HCT116 (cell line): ENCODE data around the gene GUK1. TPM values are rescaled to one million over a fixed set of nuclear protein-coding genes. Genes with fewer than 3 reads are reported as not detected.
A peak's percentile ranks its signal among the peaks of the same experiment; 100 is the strongest.

ENCODE experiments used
- ATAC-seq: fragments of 200-7000 bp; cut with Tn5 transposase; 2 replicates; pipeline ENCODE4 v1.9.1; 2020; ENCODE audit warnings: mild to moderate bottlenecking, moderate library complexity
- BruUV-seq: library from RNA; stranded (reverse); fragments of 400-500 nt; replicated peaks from 2 replicates; lab custom pipeline; 2021; lab: Mats Ljungman, UMichigan
- CTCF ChIA-PET: fragments of 300-600 bp; sonication (Branson Sonifier 250); formaldehyde crosslinking; loops from one replicate; lab custom pipeline; 2021; ENCODE audit warnings: antibody characterized with exemption; lab: Charles Lee
- POLR2A ChIA-PET: fragments of 300-600, 350-600 bp; sonication (Branson Sonifier 250); formaldehyde crosslinking; loops from one replicate; lab custom pipeline; 2021; ENCODE audit warnings: antibody characterized with exemption; lab: Charles Lee
- RAD21 ChIA-PET, 2 experiments: fragments of 300-600 bp; sonication (Branson Sonifier 250); formaldehyde crosslinking; loops; one replicate each; lab custom pipeline; 2023; ENCODE audit warnings: low total read pairs in 2 of 2; ENCODE audit not compliant: uncharacterized antibody in 2 of 2, unreplicated experiment in 2 of 2, low non-redundant PET in 1 of 2; lab: Charles Lee
- DNase-seq: peaks from one replicate; pipeline ENCODE4 v3.0.0-alpha.2; 2010; ENCODE audit warnings: low read depth, low spot score
- H2AFZ ChIP-seq: fragments of 200-600 bp; shearing (Covaris generic), sonication (generic); 2 replicates; pipeline ENCODE4 v1.6.1; 2017; ENCODE audit warnings: low read depth, mixed run types, mixed read lengths, antibody characterized with exemption, low read length; ENCODE audit not compliant: poor library complexity, severe bottlenecking
- H3K27ac ChIP-seq: 2 replicates; pipeline ENCODE4 v1.5.1; 2012; ENCODE audit warnings: low read depth, low read length
- H3K27me3 ChIP-seq: fragments of 200-600 bp; sonication (generic); 2 replicates; pipeline ENCODE4 v1.6.1; 2016; ENCODE audit warnings: mixed run types, low read length, mixed read lengths; ENCODE audit not compliant: insufficient read depth
- H3K36me3 ChIP-seq, 2 experiments: fragments of 200-500 bp in 1 of 2; fragments of 200-600 bp in 1 of 2; sonication (Bioruptor generic) in 1 of 2; sonication (generic) in 1 of 2; 2 replicates each; pipeline versions ENCODE4 v1.5.1 to v1.6.1; 2014 to 2016; ENCODE audit warnings: low read length in 2 of 2, inconsistent platforms in 1 of 2, mixed read lengths in 1 of 2, mixed run types in 1 of 2; ENCODE audit not compliant: insufficient read depth in 2 of 2, control insufficient read depth in 1 of 2
- H3K4me1 ChIP-seq, 2 experiments: fragments of 200-600 bp in 1 of 2; sonication (generic) in 1 of 2; 2 replicates each; pipeline versions ENCODE4 v1.5.1 to v1.6.1; 2012 to 2017; ENCODE audit warnings: low read length in 2 of 2, inconsistent platforms in 1 of 2, mild to moderate bottlenecking in 1 of 2, mixed read lengths in 1 of 2, mixed run types in 1 of 2, moderate library complexity in 1 of 2; ENCODE audit not compliant: insufficient read depth in 2 of 2, control insufficient read depth in 1 of 2
- H3K4me2 ChIP-seq: fragments of 200-600 bp; sonication (generic); 2 replicates; pipeline ENCODE4 v1.6.1; 2017; ENCODE audit warnings: mixed run types, low read length, mixed read lengths
- H3K4me3 ChIP-seq, 2 experiments: fragments of 200-600 bp in 1 of 2; sonication (generic) in 1 of 2; replicated peaks in 1 of 2; 2 replicates each; pipeline ENCODE4 v1.5.1; 2011 to 2016; ENCODE audit warnings: low read length in 2 of 2, control low read depth in 1 of 2, low read depth in 1 of 2, mild to moderate bottlenecking in 1 of 2, mixed read lengths in 1 of 2, mixed run types in 1 of 2
- H3K79me2 ChIP-seq: fragments of 200-600 bp; sonication (generic); 2 replicates; pipeline ENCODE4 v1.6.1; 2017; ENCODE audit warnings: mild to moderate bottlenecking, mixed run types, low read length, moderate library complexity, mixed read lengths; ENCODE audit not compliant: insufficient read depth
- H3K9ac ChIP-seq: fragments of 200-600 bp; sonication (generic); 2 replicates; pipeline ENCODE4 v1.6.1; 2016; ENCODE audit warnings: low read length, mixed read lengths
- H3K9me2 ChIP-seq: fragments of 200-600 bp; sonication (generic), shearing (Covaris generic); 2 replicates; pipeline ENCODE4 v1.6.1; 2017; ENCODE audit warnings: mixed run types, mild to moderate bottlenecking, moderate library complexity; ENCODE audit not compliant: insufficient read depth
- H3K9me3 ChIP-seq, 2 experiments: fragments of 200-500 bp in 1 of 2; fragments of 200-600 bp in 1 of 2; sonication (Bioruptor generic) in 1 of 2; sonication (generic) in 1 of 2; 2 replicates each; pipeline ENCODE4 v1.6.1; 2014 to 2017; ENCODE audit warnings: low read length in 2 of 2, mixed read lengths in 2 of 2, inconsistent platforms in 1 of 2, low read depth in 1 of 2, mild to moderate bottlenecking in 1 of 2, mixed run types in 1 of 2, moderate library complexity in 1 of 2; ENCODE audit not compliant: control insufficient read depth in 1 of 2, insufficient read depth in 1 of 2
- H4K20me1 ChIP-seq: fragments of 200-600 bp; sonication (generic), shearing (Covaris generic); 2 replicates; pipeline ENCODE4 v1.6.1; 2017; ENCODE audit warnings: mixed run types, mild to moderate bottlenecking, moderate library complexity; ENCODE audit not compliant: insufficient read depth
- CBX3 ChIP-seq: IDR thresholded peaks from 2 replicates; pipeline ENCODE4 v1.6.1; 2012; ENCODE audit warnings: low read depth
- CEBPB ChIP-seq: IDR thresholded peaks from 2 replicates; pipeline ENCODE4 v1.6.1; 2012; ENCODE audit warnings: low read depth
- EGR1 ChIP-seq: IDR thresholded peaks from 2 replicates; pipeline ENCODE4 v1.6.1; 2012; ENCODE audit warnings: low read depth
- EZH2 ChIP-seq: fragments of 200-600 bp; sonication (generic); IDR thresholded peaks from 2 replicates; pipeline ENCODE4 v1.6.1; 2017; ENCODE audit warnings: antibody characterized with exemption, mixed run types
- JUND ChIP-seq: IDR thresholded peaks from 2 replicates; pipeline ENCODE4 v1.6.1; 2012
- POLR2A ChIP-seq: IDR thresholded peaks from 2 replicates; pipeline ENCODE4 v1.7.0; 2011; ENCODE audit warnings: borderline replicate concordance; ENCODE audit not compliant: insufficient read depth, insufficient read length; ENCODE audit errors: extremely low read depth
- RAD21 ChIP-seq: IDR thresholded peaks from 2 replicates; pipeline ENCODE4 v1.6.1; 2012; ENCODE audit warnings: low read depth, mild to moderate bottlenecking
- SIN3A ChIP-seq: IDR thresholded peaks from 2 replicates; pipeline ENCODE4 v1.6.1; 2012; ENCODE audit warnings: low read depth
- SRF ChIP-seq: IDR thresholded peaks from 2 replicates; pipeline ENCODE4 v1.6.1; 2012; ENCODE audit warnings: low read depth
- YY1 ChIP-seq: IDR thresholded peaks from 2 replicates; pipeline ENCODE4 v1.6.1; 2011; ENCODE audit warnings: low read length, low read depth, moderate library complexity, mild to moderate bottlenecking; ENCODE audit not compliant: insufficient replicate concordance; ENCODE audit errors: extremely low read depth
- ZNF274 ChIP-seq: fragments of 200-500 bp; sonication (Bioruptor generic); IDR thresholded peaks from 2 replicates; pipeline ENCODE4 v1.6.1; 2014; ENCODE audit warnings: mild to moderate bottlenecking, low read depth, low read length, inconsistent platforms
- intact Hi-C: fragments of 100-400 bp; cut with micrococcal nuclease; formaldehyde crosslinking; loops from 2 replicates; pipeline ENCODE4 v1.10.0; 2022
- total RNA-seq: library from RNA; stranded (reverse); gene quantifications from one replicate; pipeline ENCODE4 v1.2.1, GENCODE V29; 2021; ENCODE audit not compliant: unreplicated experiment
- TF ChIP-seq, protein P1 (sequence below): IDR thresholded peaks from 2 replicates; pipeline ENCODE4 v1.6.1; 2011; ENCODE audit warnings: mild to moderate bottlenecking, low read length, moderate library complexity; ENCODE audit not compliant: insufficient replicate concordance; ENCODE audit errors: extremely low read depth
- TF ChIP-seq, protein P2 (sequence below), 3 experiments: fragments of 200-600 bp in 1 of 3; sonication (generic) in 1 of 3; IDR thresholded peaks in 2 of 3; conservative IDR thresholded peaks in 1 of 3; 2 replicates each; pipeline ENCODE4 v1.5.1; 2012 to 2017; ENCODE audit warnings: low read depth in 2 of 3, low read length in 2 of 3, antibody characterized with exemption in 1 of 3, borderline replicate concordance in 1 of 3, control low read depth in 1 of 3, mild to moderate bottlenecking in 1 of 3, mixed read lengths in 1 of 3, mixed run types in 1 of 3, moderate library complexity in 1 of 3; ENCODE audit not compliant: insufficient read depth in 1 of 3

GUK1 gene
- total RNA-seq, 1 experiment from 2014 or later, result 145 TPM

DNA sequence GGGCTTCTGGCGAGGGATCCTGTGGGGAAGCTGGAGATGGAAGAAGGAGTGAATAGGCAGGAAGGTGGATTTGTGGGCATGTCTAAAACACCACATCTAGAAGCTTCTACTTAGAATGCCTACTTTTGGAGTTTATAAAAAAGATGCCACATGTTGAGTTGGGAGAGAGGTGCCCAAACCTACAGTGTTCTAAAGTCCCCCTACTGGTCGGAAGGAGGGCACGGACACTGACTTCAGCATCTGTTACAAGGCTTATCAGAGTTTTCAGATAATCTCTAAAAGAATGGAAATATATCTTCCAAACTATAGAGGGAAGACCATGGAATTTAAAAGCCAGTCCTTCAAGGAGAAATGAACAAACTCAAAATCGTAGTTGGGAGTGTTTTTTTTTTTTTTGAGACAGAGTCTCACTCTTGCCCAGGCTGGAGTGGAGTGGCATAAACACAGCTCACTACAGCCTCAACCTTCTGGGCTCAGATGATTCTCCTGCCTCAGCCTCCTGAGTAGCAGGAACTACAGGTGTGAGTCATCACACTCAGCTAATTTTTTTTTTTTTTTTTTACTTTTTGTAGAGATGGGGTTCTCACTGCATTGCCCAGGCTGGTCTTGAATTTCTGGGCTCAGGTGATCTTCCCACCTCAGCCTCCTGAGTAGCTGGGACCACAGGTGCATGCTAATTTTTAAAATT, 40.3 kb downstream of the GUK1 start:
- no peaks in the 10 kb centered on the region for H3K9me3 ChIP-seq
- CTCF ChIA-PET, result no interaction called here
- no peaks in the 10 kb centered on the region for H3K79me2 ChIP-seq

DNA sequence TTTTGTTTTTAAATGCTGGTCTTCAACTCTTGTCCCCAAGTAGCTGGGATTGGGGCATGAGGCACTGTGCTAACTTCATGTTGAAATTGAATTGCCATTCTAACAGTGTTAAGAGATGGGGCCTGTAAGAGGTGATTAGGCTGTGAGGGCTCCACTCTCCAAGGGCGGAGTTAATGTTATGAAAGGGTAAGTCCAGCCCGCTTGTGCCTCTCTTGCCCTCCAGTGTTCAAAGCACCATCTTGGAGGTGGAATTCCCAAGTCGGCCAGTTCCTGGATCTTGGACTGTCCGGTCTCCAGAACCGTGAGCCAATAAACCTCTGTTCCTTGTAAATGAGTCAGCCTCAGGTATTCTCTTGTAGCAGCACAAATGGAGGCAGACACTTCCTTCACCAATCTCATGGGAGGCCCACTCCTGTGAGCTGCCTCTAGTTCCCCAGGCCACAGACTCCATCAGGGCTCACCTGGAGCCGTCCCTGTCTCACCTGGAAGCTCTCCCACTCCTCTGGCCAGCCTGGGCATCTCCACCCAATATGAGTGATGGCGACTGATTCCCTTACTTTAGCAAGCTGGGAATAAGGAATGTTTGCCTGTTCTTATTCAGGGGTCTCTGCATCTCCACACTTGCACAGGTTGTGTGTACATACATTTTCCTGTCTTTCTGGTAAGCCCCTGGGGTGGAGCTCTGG, 41.0 kb downstream of the GUK1 start:
- Histone ChIP-seq H2AFZ (no peak overlapping the region), H3K9me2 (no peaks in the 10 kb centered on the region), H3K4me3 (no peak overlapping the region), H3K9ac (no peak overlapping the region), H3K36me3 (no peaks in the 10 kb centered on the region), H3K27me3 (no peaks in the 10 kb centered on the region), H3K9me3 (no peaks in the 10 kb centered on the region), H3K4me2 (no peak overlapping the region), H4K20me1 (no peaks in the 10 kb centered on the region), H3K27ac (no peak overlapping the region), H3K79me2 (no peaks in the 10 kb centered on the region), H3K4me1 (0 out of 4 replicates have a peak, but pooled peaks cover 0 to 9% of the 10 kb centered on the region in 2 experiments)
- ChIA-PET RAD21 (no interaction called here), POLR2A (no interaction called here), CTCF (no interaction called here)
- DNase-seq, result no peak
- ATAC-seq, result no peak
- TF ChIP-seq ZNF274 (no peak), RAD21 (no peak), EZH2 (no peak), YY1 (no peak), SRF (no peak), CBX3 (no peak), SIN3A (no peak), POLR2A (no peak), EGR1 (no peak), JUND (no peak), CEBPB (no peak)
- TF ChIP-seq, protein P1, sequence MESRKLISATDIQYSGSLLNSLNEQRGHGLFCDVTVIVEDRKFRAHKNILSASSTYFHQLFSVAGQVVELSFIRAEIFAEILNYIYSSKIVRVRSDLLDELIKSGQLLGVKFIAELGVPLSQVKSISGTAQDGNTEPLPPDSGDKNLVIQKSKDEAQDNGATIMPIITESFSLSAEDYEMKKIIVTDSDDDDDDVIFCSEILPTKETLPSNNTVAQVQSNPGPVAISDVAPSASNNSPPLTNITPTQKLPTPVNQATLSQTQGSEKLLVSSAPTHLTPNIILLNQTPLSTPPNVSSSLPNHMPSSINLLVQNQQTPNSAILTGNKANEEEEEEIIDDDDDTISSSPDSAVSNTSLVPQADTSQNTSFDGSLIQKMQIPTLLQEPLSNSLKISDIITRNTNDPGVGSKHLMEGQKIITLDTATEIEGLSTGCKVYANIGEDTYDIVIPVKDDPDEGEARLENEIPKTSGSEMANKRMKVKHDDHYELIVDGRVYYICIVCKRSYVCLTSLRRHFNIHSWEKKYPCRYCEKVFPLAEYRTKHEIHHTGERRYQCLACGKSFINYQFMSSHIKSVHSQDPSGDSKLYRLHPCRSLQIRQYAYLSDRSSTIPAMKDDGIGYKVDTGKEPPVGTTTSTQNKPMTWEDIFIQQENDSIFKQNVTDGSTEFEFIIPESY, result no peak
- intact Hi-C loops, result no loop called here
- BruUV-seq, result no TSS peak

More for the DNA sequence above, 40.3 kb downstream of the GUK1 start:
- H4K20me1 ChIP-seq, result no peaks in the 10 kb centered on the region
- 0 out of 4 replicates have a peak, but pooled peaks cover 0 to 9% of the 10 kb centered on the region in 2 experiments for H3K4me1 ChIP-seq
- no peak overlapping the region for H3K27ac ChIP-seq
- H3K27me3 ChIP-seq, result no peaks in the 10 kb centered on the region
- peak; percentile 76 for ATAC-seq
- no peak overlapping the region for H2AFZ ChIP-seq
- TF ChIP-seq RAD21, result no peak
- TF ChIP-seq, protein P2, sequence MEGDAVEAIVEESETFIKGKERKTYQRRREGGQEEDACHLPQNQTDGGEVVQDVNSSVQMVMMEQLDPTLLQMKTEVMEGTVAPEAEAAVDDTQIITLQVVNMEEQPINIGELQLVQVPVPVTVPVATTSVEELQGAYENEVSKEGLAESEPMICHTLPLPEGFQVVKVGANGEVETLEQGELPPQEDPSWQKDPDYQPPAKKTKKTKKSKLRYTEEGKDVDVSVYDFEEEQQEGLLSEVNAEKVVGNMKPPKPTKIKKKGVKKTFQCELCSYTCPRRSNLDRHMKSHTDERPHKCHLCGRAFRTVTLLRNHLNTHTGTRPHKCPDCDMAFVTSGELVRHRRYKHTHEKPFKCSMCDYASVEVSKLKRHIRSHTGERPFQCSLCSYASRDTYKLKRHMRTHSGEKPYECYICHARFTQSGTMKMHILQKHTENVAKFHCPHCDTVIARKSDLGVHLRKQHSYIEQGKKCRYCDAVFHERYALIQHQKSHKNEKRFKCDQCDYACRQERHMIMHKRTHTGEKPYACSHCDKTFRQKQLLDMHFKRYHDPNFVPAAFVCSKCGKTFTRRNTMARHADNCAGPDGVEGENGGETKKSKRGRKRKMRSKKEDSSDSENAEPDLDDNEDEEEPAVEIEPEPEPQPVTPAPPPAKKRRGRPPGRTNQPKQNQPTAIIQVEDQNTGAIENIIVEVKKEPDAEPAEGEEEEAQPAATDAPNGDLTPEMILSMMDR (IDR thresholded peaks at IDR 0.05 in 2 of 3, conservative IDR thresholded peaks at IDR 0.05 in 1 of 3; ENCODE audit: borderline replicate concordance in 1 of 3, insufficient read depth in 1 of 3, low read depth in 2 of 3, low read length in 2 of 3), result peak in 2 of 3 experiments; percentile 55 to 58; a peak in 4 of 6 replicates
- no peak overlapping the region for H3K9ac ChIP-seq
- BruUV-seq, result no TSS peak
- RAD21 ChIA-PET, result no interaction called here
- POLR2A ChIA-PET, result no interaction called here
- H3K4me2 ChIP-seq, result no peak overlapping the region
- no peak overlapping the region for H3K4me3 ChIP-seq
- no peaks in the 10 kb centered on the region for H3K9me2 ChIP-seq
- intact Hi-C loops, result no loop called here
- H3K36me3 ChIP-seq, result no peaks in the 10 kb centered on the region
- DNase-seq, result no peak
